GM19395 (cell line): ENCODE measurements around the gene ISOC1.

ENCODE experiments used
- ATAC-seq: cut with Tn5 transposase; IDR thresholded peaks from one replicate; pipeline ENCODE4 v1.9.1; 2021; ENCODE audit warnings: mild to moderate bottlenecking, moderate library complexity; ENCODE audit not compliant: unreplicated experiment

Gene ISOC1

DNA sequence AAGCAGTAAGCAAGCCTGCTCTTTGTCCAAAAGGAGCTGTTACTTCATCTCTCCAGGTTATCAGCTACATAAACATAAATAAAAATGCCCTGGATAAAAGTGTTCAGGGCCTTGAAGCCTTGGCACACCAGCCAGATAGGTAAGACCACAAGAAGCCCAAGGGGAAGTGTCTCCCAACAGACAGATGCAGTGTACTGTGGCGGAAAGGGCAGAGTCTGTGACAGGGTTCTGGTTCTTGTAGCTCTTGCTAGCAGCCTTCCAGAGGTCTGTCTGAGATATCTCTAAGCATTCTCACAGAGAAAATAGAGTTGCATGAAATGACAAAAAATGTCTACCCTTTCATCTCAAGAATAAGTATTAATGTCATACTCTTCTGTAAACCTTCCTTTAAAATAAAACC, 30.1 kb downstream of the ISOC1 start:
- ATAC-seq: no peak

DNA sequence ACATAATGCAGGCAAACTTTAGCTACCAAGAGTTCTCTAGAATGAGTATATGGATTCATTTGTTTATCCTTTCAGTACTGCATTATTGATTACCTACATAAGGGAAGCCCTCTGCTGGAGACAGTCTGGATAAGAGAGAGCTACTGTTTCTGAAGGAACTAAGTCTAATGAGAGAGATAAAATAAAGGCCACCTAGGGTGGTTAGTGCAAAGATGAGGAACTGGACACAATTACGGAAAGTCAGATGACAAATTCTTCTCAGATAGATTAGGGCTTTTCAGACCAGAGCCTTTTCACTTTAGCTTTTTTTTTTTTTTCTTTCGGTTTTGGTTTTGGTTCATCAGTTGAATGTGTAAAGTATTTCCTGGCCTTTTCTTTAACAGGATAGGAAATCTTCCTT, 31.3 kb downstream of the ISOC1 start:
- ATAC-seq: peak; percentile 88

DNA sequence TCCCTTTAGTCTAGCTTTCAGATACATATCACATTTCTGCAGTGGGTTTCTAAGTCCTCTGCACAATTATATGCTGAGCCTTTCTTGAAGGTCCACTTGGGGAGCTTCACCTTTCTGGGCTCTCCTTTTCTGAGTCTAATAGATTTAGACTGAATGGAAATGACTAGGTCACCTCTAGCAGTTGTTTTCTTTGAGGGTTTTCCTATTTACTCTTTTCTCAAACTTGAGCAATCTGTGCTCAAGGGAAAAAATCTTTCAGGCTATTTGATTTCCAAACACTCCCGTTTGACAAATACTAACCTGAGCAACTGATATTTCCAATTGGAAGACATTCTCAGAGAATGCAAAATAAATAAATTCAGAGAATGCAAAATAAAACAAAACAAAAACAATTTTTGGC, 39.0 kb downstream of the ISOC1 start:
- ATAC-seq: no peak

DNA sequence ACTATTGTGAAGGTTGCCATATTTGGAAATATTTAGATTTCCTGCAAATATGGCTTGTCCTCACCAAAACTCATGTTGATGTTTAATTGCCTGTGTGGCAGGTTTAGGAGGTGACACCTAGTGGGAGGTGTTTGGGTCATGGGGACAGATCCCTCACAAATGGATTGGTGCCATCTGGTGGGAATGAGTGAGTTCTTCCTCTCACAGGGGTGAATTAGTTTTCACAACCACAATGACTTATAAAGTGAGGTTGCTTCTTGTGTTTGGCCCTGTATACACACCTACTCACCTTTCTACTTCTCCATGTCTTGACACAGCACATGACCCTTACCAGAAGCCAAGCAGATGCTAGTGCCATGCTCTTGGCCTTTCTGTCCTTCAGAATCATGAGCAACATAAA, 41.1 kb downstream of the ISOC1 start:
- peak; percentile 64 for ATAC-seq

DNA sequence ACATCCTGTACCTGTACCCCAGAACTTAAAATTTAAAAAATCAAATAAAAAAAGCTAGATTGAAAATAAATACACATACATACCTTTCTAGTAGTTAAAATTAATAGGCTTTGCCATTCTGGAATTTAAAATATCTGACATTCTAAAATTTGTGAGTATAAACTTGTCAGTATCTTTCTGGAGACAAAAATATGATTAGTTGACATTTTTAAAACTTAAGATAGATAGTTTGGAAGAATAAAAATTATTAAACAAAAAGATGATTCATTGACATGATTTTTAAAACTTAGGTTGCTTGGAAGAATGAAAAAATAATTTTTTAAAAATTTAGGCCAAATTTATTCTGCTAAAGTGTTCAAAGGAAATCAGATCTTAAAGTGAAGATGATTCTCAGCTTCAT, 43.1 kb downstream of the ISOC1 start:
- ATAC-seq: no peak

DNA sequence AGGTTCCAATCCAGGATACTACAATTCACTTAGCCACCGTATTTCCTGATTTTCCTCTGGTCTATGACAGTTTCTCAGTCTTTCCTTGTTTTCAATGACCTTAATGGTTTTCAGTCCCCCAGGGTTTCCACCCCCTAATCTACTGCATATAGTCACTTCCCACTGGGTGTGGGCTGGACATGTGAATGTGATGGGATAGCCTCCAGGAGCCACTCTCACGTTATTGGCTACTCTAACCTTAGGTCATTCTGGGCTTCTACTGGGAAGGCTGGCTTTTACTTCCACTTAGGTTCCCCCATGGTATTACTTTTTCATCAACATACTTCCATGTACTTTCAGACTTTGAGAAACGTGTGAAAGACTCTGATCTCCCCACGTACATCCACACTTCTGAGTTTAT, 46.5 kb downstream of the ISOC1 start:
- no peak for ATAC-seq

DNA sequence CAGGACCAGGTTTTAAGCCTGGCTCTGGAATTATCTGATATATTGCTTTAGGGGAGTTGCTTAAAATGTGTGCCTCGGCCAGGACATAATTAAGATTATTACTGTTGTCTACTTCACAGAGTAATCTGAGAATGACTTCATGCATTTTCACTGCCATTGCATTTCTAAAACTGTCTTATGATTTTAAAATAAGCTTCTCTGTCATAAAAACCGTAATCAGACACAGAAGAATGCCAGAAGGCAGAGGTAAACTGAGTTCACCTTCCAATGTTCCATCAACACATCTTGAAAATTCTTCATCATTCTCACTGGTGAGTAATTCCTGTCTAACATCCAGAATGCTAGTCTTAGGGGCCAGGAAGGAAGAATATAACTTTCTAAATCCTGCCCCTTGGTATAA, 47.1 kb downstream of the ISOC1 start:
- no peak for ATAC-seq

DNA sequence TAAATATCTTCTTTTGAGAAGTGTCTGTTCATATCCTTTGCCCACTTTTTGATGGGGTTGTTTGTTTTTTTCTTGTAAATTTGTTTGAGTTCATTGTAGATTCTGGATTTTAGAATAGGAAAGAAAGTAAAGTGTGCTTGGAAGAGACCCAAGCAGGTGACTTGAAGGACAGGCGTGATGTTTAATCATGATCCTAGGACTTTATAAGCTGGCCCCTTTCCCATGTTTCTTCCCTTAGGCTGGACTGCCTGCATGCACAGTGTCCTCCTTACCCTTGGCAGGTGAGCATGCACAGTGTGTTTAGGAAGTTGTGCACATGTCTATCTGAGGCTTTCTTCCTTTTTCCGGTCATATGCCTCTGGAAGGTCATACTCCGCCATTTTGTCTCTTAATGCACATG, 61.3 kb downstream of the ISOC1 start:
- no peak for ATAC-seq

DNA sequence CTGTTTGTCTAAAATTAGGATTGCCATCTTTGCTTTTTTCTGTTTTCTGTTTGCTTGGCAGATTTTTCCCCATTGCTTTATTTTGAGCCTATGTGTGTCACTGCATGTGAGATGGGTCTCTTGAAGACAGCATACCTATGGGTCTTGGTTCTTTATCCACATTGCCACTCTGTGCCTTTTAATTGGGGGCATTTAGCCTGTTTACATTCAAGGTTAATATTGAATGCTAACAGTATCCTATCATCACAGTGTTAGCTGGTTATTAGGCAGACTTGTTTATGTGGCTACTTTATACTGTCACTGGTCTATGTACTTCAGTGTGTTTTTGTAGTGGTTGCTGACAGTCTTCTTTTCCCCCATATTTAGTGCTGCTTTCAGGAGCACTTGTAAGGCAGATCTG, 67.3 kb downstream of the ISOC1 start:
- ATAC-seq: no peak
